SK-N-SH (cell line): ENCODE data around the gene GTPBP3. TPM values are rescaled to one million over a fixed set of nuclear protein-coding genes. Genes with fewer than 3 reads are reported as not detected.

ENCODE experiments used
- CTCF ChIA-PET: fragments of 300-600, 350-600 bp; formaldehyde crosslinking; extraction: SDS; loops from one replicate; lab custom pipeline; 2021; lab: Yijun Ruan, JAX
- POLR2A ChIA-PET: fragments of 350-600 bp; sonication (Branson Sonifier 250); formaldehyde crosslinking; extraction: SDS; loops from one replicate; lab custom pipeline; 2020; ENCODE audit warnings: antibody characterized with exemption, inconsistent platforms; lab: Yijun Ruan, JAX
- DNase-seq: peaks from one replicate; pipeline ENCODE4 v3.0.0; 2012
- H2AFZ ChIP-seq: fragments of 200-600 bp; sonication (generic); 2 replicates; pipeline ENCODE4 v1.8.1; 2016; ENCODE audit warnings: antibody characterized with exemption, mild to moderate bottlenecking, low read depth
- H3F3A ChIP-seq: fragments of 200-600 bp; sonication (generic); replicated peaks from 2 replicates; pipeline ENCODE3; 2016; ENCODE audit warnings: antibody characterized with exemption, mild to moderate bottlenecking; ENCODE audit not compliant: insufficient read depth
- H3K27ac ChIP-seq, 2 experiments: fragments of 200-500 bp in 1 of 2; fragments of 200-600 bp in 1 of 2; sonication (Bioruptor generic) in 1 of 2; sonication (generic), shearing (Covaris generic) in 1 of 2; 2 replicates each; pipeline versions ENCODE4 v1.5.1 to v1.6.1; 2014 to 2016; ENCODE audit warnings: low read depth in 2 of 2, inconsistent platforms in 1 of 2, low read length in 1 of 2, mild to moderate bottlenecking in 1 of 2, mixed read lengths in 1 of 2
- H3K27me3 ChIP-seq: fragments of 200-600 bp; sonication (generic), shearing (Covaris generic); 2 replicates; pipeline ENCODE4 v1.6.1; 2016; ENCODE audit warnings: mixed run types; ENCODE audit not compliant: insufficient read depth
- H3K36me3 ChIP-seq, 2 experiments: fragments of 200-500 bp in 1 of 2; fragments of 200-600 bp in 1 of 2; sonication (Bioruptor generic) in 1 of 2; sonication (generic) in 1 of 2; replicated peaks in 1 of 2; 2 replicates each; pipeline versions ENCODE3 to v1.5.1; 2014 to 2016; ENCODE audit warnings: low read length in 1 of 2, mild to moderate bottlenecking in 1 of 2; ENCODE audit not compliant: insufficient read depth in 2 of 2, control insufficient read depth in 1 of 2
- H3K4me1 ChIP-seq, 2 experiments: fragments of 200-500 bp in 1 of 2; fragments of 200-600 bp in 1 of 2; sonication (Bioruptor generic) in 1 of 2; sonication (generic), shearing (Covaris generic) in 1 of 2; 2 replicates each; pipeline versions ENCODE4 v1.5.1 to v1.6.1; 2014 to 2016; ENCODE audit warnings: low read depth in 1 of 2, low read length in 1 of 2, mixed run types in 1 of 2; ENCODE audit not compliant: insufficient read depth in 2 of 2, control insufficient read depth in 1 of 2
- H3K4me2 ChIP-seq: fragments of 200-600 bp; sonication (generic), shearing (Covaris generic); 2 replicates; pipeline ENCODE4 v1.6.1; 2017; ENCODE audit warnings: mixed run types
- H3K4me3 ChIP-seq, 2 experiments: fragments of 200-500 bp in 1 of 2; fragments of 200-600 bp in 1 of 2; sonication (Bioruptor generic) in 1 of 2; sonication (generic), shearing (Covaris generic) in 1 of 2; 2 replicates each; pipeline versions ENCODE4 v1.5.1 to v1.8.1; 2014 to 2016; ENCODE audit warnings: low read depth in 2 of 2, inconsistent platforms in 1 of 2, low read length in 1 of 2, mild to moderate bottlenecking in 1 of 2, mixed read lengths in 1 of 2, moderate library complexity in 1 of 2
- H3K79me2 ChIP-seq: fragments of 200-600 bp; sonication (generic); 2 replicates; pipeline ENCODE4 v1.8.1; 2017; ENCODE audit warnings: mild to moderate bottlenecking; ENCODE audit not compliant: insufficient read depth
- H3K9ac ChIP-seq: fragments of 200-600 bp; sonication (generic); 2 replicates; pipeline ENCODE4 v1.6.1; 2017; ENCODE audit warnings: mixed run types
- H3K9me2 ChIP-seq: fragments of 200-600 bp; sonication (generic); 2 replicates; pipeline ENCODE4 v1.6.1; 2017; ENCODE audit warnings: mixed run types
- H3K9me3 ChIP-seq: fragments of 200-600 bp; sonication (generic); 2 replicates; pipeline ENCODE4 v1.6.1; 2017; ENCODE audit warnings: mixed run types, mild to moderate bottlenecking, moderate library complexity
- H4K20me1 ChIP-seq: fragments of 200-600 bp; sonication (generic); 2 replicates; pipeline ENCODE4 v1.6.1; 2017; ENCODE audit warnings: mild to moderate bottlenecking, mixed run types; ENCODE audit not compliant: insufficient read depth
- ELF1 ChIP-seq: IDR thresholded peaks from 2 replicates; pipeline ENCODE4 v1.4.0; 2012
- EZH2phosphoT487 ChIP-seq: fragments of 200-600 bp; sonication (generic); IDR thresholded peaks from 2 replicates; pipeline ENCODE4 v1.6.1; 2017; ENCODE audit warnings: low read depth, mixed run types, mild to moderate bottlenecking, antibody characterized with exemption, moderate library complexity, borderline replicate concordance
- FOSL2 ChIP-seq: IDR thresholded peaks from 2 replicates; pipeline ENCODE4 v1.4.0; 2012; ENCODE audit warnings: low read depth, mild to moderate bottlenecking, moderate library complexity, borderline replicate concordance
- FOXJ3 ChIP-seq: sonication (generic); formaldehyde crosslinking; IDR thresholded peaks from 2 replicates; pipeline ENCODE4 v1.5.1; 2020; ENCODE audit warnings: mild to moderate bottlenecking, missing genetic modification reagents
- GATA2 ChIP-seq: sonication (generic); formaldehyde crosslinking; IDR thresholded peaks from 2 replicates; pipeline ENCODE4 v1.5.0; 2020; ENCODE audit warnings: mild to moderate bottlenecking, missing genetic modification reagents
- JUND ChIP-seq: IDR thresholded peaks from 2 replicates; pipeline ENCODE4 v1.4.0; 2012
- NFIC ChIP-seq: IDR thresholded peaks from 2 replicates; pipeline ENCODE4 v1.4.0; 2012; ENCODE audit warnings: borderline replicate concordance
- RXRA ChIP-seq: IDR thresholded peaks from 2 replicates; pipeline ENCODE4 v1.4.0; 2012; ENCODE audit warnings: low read depth, mild to moderate bottlenecking, borderline replicate concordance
- SIN3A ChIP-seq: IDR thresholded peaks from 2 replicates; pipeline ENCODE4 v1.6.1; 2012; ENCODE audit warnings: low read depth, mild to moderate bottlenecking, low read length, moderate library complexity, borderline replicate concordance
- SMC3 ChIP-seq: IDR thresholded peaks from 2 replicates; pipeline ENCODE4 v1.6.1; 2012; ENCODE audit warnings: low read depth, low read length, improper control_type of control experiment
- TAF1 ChIP-seq: IDR thresholded peaks from 2 replicates; pipeline ENCODE4 v1.6.1; 2012; ENCODE audit warnings: low read depth, mild to moderate bottlenecking, low read length, moderate library complexity, borderline replicate concordance
- TCF12 ChIP-seq: IDR thresholded peaks from 2 replicates; pipeline ENCODE4 v1.4.0; 2012
- YY1 ChIP-seq: IDR thresholded peaks from 2 replicates; pipeline ENCODE4 v1.4.0; 2012; ENCODE audit warnings: low read depth, mild to moderate bottlenecking
- WGBS: methylation state at CpG from one replicate; pipeline ENCODE4 v1.1.6; 2017; ENCODE audit warnings: low lambda C conversion rate; 5-methylcytosine and 5-hydroxymethylcytosine counted together
- polyA plus RNA-seq, 3 experiments: library from polyadenylated mRNA; depleted of rRNA; stranded (reverse); fragments of >200 nt; gene quantifications; 2 replicates each; pipeline ENCODE4 v1.2.3, GENCODE V29; 2012
- TF ChIP-seq, protein P1 (sequence below): fragments of 200-600 bp; sonication (generic); IDR thresholded peaks from 2 replicates; pipeline ENCODE4 v1.6.1; 2017; ENCODE audit warnings: antibody characterized with exemption, mild to moderate bottlenecking, moderate library complexity
- TF ChIP-seq, protein P2 (sequence below): IDR thresholded peaks from 2 replicates; pipeline ENCODE4; 2012
- TF ChIP-seq, protein P3 (sequence below): IDR thresholded peaks from 2 replicates; pipeline ENCODE4 v1.4.0; 2012; ENCODE audit warnings: low read depth, borderline replicate concordance

GTPBP3 gene
- polyA plus RNA-seq, 1 of the 3 experiments (the other 2 are of a cell fraction): 21.6 TPM

DNA sequence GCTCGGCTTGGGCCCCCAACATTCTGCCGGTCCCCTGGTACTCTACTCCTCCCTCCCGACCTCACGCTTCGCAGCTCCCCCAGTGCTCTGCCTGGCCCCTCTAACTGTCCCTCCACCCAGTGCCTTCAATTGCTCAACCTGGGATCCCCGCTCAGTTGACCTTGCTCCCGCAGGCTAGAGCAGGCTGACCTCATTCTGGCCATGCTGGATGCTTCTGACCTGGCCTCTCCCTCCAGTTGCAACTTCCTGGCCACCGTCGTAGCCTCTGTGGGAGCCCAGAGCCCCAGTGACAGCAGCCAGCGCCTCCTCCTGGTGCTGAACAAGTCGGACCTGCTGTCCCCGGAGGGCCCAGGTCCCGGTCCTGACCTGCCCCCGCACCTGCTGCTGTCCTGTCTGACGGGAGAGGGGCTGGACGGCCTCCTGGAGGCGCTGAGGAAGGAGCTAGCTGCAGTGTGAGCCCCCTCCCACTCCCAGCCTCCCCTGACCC lies 3.6 kb downstream of the GTPBP3 start:
- CTCF ChIA-PET: interaction anchor here (1.0 to 8.9 kb wide), 4 partner anchors 44 to 55 kb away, joined by 3 to 80 read pairs (median 40); no protein-coding TSS in a partner anchor
- 87% methylated on average over 10 of the region's 17 CpGs for WGBS
- no peak for DNase-seq
- peaks cover 0 to 7% of the 10 kb centered on the region in 2 experiments for H3K36me3 ChIP-seq
- no peaks in the 10 kb centered on the region for H3K9me3 ChIP-seq
- TF ChIP-seq FOXJ3 (CRISPR knock-in tag): no peak
- no peak for TF ChIP-seq FOSL2
- TF ChIP-seq ELF1: no peak
- no peak for TF ChIP-seq GATA2 (CRISPR knock-in tag)
- TF ChIP-seq, protein P1, sequence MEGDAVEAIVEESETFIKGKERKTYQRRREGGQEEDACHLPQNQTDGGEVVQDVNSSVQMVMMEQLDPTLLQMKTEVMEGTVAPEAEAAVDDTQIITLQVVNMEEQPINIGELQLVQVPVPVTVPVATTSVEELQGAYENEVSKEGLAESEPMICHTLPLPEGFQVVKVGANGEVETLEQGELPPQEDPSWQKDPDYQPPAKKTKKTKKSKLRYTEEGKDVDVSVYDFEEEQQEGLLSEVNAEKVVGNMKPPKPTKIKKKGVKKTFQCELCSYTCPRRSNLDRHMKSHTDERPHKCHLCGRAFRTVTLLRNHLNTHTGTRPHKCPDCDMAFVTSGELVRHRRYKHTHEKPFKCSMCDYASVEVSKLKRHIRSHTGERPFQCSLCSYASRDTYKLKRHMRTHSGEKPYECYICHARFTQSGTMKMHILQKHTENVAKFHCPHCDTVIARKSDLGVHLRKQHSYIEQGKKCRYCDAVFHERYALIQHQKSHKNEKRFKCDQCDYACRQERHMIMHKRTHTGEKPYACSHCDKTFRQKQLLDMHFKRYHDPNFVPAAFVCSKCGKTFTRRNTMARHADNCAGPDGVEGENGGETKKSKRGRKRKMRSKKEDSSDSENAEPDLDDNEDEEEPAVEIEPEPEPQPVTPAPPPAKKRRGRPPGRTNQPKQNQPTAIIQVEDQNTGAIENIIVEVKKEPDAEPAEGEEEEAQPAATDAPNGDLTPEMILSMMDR: no peak
- no peak for TF ChIP-seq SMC3
- TF ChIP-seq JUND: no peak
- no peak for TF ChIP-seq NFIC
- no peak for TF ChIP-seq RXRA
- TF ChIP-seq, protein P2, sequence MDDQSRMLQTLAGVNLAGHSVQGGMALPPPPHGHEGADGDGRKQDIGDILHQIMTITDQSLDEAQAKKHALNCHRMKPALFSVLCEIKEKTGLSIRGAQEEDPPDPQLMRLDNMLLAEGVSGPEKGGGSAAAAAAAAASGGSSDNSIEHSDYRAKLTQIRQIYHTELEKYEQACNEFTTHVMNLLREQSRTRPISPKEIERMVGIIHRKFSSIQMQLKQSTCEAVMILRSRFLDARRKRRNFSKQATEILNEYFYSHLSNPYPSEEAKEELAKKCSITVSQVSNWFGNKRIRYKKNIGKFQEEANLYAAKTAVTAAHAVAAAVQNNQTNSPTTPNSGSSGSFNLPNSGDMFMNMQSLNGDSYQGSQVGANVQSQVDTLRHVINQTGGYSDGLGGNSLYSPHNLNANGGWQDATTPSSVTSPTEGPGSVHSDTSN: no peak
- TF ChIP-seq EZH2phosphoT487: no peak
- TF ChIP-seq SIN3A: no peak
- TF ChIP-seq TCF12: no peak
- TF ChIP-seq, protein P3, sequence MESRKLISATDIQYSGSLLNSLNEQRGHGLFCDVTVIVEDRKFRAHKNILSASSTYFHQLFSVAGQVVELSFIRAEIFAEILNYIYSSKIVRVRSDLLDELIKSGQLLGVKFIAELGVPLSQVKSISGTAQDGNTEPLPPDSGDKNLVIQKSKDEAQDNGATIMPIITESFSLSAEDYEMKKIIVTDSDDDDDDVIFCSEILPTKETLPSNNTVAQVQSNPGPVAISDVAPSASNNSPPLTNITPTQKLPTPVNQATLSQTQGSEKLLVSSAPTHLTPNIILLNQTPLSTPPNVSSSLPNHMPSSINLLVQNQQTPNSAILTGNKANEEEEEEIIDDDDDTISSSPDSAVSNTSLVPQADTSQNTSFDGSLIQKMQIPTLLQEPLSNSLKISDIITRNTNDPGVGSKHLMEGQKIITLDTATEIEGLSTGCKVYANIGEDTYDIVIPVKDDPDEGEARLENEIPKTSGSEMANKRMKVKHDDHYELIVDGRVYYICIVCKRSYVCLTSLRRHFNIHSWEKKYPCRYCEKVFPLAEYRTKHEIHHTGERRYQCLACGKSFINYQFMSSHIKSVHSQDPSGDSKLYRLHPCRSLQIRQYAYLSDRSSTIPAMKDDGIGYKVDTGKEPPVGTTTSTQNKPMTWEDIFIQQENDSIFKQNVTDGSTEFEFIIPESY: no peak
- no peak for TF ChIP-seq YY1
- TF ChIP-seq TAF1: no peak
- POLR2A ChIA-PET: no interaction called here
- H3K4me2 ChIP-seq: no peak overlapping the region
- peaks cover 8% of the 10 kb centered on the region; the same call in 1 of the 2 replicates for H3K79me2 ChIP-seq
- no peaks in the 10 kb centered on the region for H3K9me2 ChIP-seq
- no peaks in the 10 kb centered on the region for H4K20me1 ChIP-seq
- H3K27ac ChIP-seq: no peak overlapping the region
- no peak overlapping the region for H3K9ac ChIP-seq
- H3K27me3 ChIP-seq: no peaks in the 10 kb centered on the region
- H3F3A ChIP-seq: peaks cover 6% of the 10 kb centered on the region
- peaks cover 0 to 9% of the 10 kb centered on the region in 2 experiments; a peak in 1 of 4 replicates for H3K4me1 ChIP-seq
- no peak overlapping the region for H3K4me3 ChIP-seq
- no peak overlapping the region for H2AFZ ChIP-seq
